K562 (cell line): ENCODE results near the gene PTH1R. TPM values are rescaled to one million over a fixed set of nuclear protein-coding genes. Genes with fewer than 3 reads are reported as not detected.
A peak's percentile ranks its signal among the peaks of the same experiment; 100 is the strongest.

ENCODE experiments used
- ATAC-seq: fragments of 200-7000 bp; cut with Tn5 transposase; 3 replicates; pipeline ENCODE4 v1.9.1; 2020; ENCODE audit warnings: moderate library complexity
- BruUV-seq: library from RNA; stranded (reverse); fragments of 400-500 nt; replicated peaks from 2 replicates; lab custom pipeline; 2021; lab: Mats Ljungman, UMichigan
- CTCF ChIA-PET: fragments of 300-600 bp; formaldehyde crosslinking; extraction: SDS; loops from one replicate; lab custom pipeline; 2021; ENCODE audit warnings: low intra/inter-chr PET ratio; lab: Yijun Ruan, JAX
- POLR2A ChIA-PET: fragments of 300-600, 350-650 bp; sonication (Branson Sonifier 250); formaldehyde crosslinking; extraction: SDS; loops from one replicate; lab custom pipeline; 2021; ENCODE audit warnings: antibody characterized with exemption, inconsistent platforms; lab: Yijun Ruan, JAX
- DNase-seq, 4 experiments: peaks; one replicate each; pipeline versions ENCODE4 v3.0.0 to v3.0.0-alpha.2; 2011 to 2018; ENCODE audit warnings: low spot score in 3 of 4, mixed read lengths in 3 of 4; ENCODE audit errors: extremely low read depth in 1 of 4
- FAIRE-seq: peaks from 2 replicates; lab custom pipeline; 2011; peaks lifted over from hg19 to GRCh38; lab: Jason Lieb, UNC
- H2AFZ ChIP-seq: 2 replicates; pipeline ENCODE4 v1.6.0; 2011; ENCODE audit warnings: low read depth, low read length, control low read depth, inconsistent platforms
- H3K27ac ChIP-seq: fragments of 200-600 bp; 3 replicates; pipeline ENCODE4 v1.8.0; 2011; ENCODE audit warnings: low read depth, mild to moderate bottlenecking, control low read depth, inconsistent platforms, low read length, moderate library complexity, mixed read lengths; ENCODE audit errors: extremely low read depth
- H3K27me3 ChIP-seq, 2 experiments: fragments of 300-600 bp in 1 of 2; 2 replicates in 1 of 2; 3 replicates in 1 of 2; pipeline versions ENCODE4 v1.6.0 to v1.8.0; 2011; ENCODE audit warnings: inconsistent platforms in 2 of 2, low read length in 2 of 2, mild to moderate bottlenecking in 1 of 2, mixed read lengths in 1 of 2, moderate library complexity in 1 of 2; ENCODE audit not compliant: control insufficient read depth in 2 of 2, insufficient read depth in 2 of 2
- H3K36me3 ChIP-seq: fragments of 300-600 bp; 3 replicates; pipeline ENCODE4 v1.8.0; 2011; ENCODE audit warnings: mild to moderate bottlenecking, low read length, inconsistent platforms; ENCODE audit not compliant: control insufficient read depth, insufficient read depth
- H3K4me1 ChIP-seq, 2 experiments: fragments of 200-600 bp in 1 of 2; replicated peaks in 1 of 2; 2 replicates in 1 of 2; 3 replicates in 1 of 2; pipeline versions ENCODE4 v1.5.1 to v1.8.0; 2011; ENCODE audit warnings: inconsistent platforms in 2 of 2, low read length in 2 of 2, mild to moderate bottlenecking in 1 of 2, mixed read lengths in 1 of 2, moderate library complexity in 1 of 2; ENCODE audit not compliant: control insufficient read depth in 2 of 2, insufficient read depth in 2 of 2
- H3K4me2 ChIP-seq: 2 replicates; pipeline ENCODE4 v1.6.1; 2011; ENCODE audit warnings: low read length, control low read depth, inconsistent platforms, mixed read lengths; ENCODE audit not compliant: insufficient read depth
- H3K4me3 ChIP-seq: fragments of 200-600 bp; sonication (generic), shearing (Covaris generic); 2 replicates; pipeline ENCODE4 v1.5.1; 2016; ENCODE audit warnings: control low read depth, inconsistent platforms
- H3K79me2 ChIP-seq: fragments of 200-600 bp; 3 replicates; pipeline ENCODE4 v1.8.0; 2011; ENCODE audit warnings: low read length, inconsistent platforms; ENCODE audit not compliant: control insufficient read depth, insufficient read depth
- H3K9ac ChIP-seq, 2 experiments: 2 replicates each; pipeline versions ENCODE4 v1.6.0 to v1.6.1; 2011; ENCODE audit warnings: low read depth in 2 of 2, low read length in 2 of 2, control low read depth in 1 of 2, inconsistent platforms in 1 of 2, mild to moderate bottlenecking in 1 of 2, mixed read lengths in 1 of 2; ENCODE audit not compliant: insufficient read depth in 1 of 2
- H3K9me1 ChIP-seq: one replicate; pipeline ENCODE4 v1.6.0; 2011; ENCODE audit warnings: inconsistent platforms, mild to moderate bottlenecking, low read length, moderate library complexity; ENCODE audit not compliant: control insufficient read depth, insufficient read depth
- H3K9me3 ChIP-seq: replicated peaks from 2 replicates; pipeline ENCODE4 v1.5.1; 2011; ENCODE audit warnings: low read depth, low read length, inconsistent platforms; ENCODE audit not compliant: control insufficient read depth, insufficient read depth
- H4K20me1 ChIP-seq: replicated peaks from 2 replicates; pipeline ENCODE4 v1.6.1; 2011; ENCODE audit warnings: low read length, inconsistent platforms, mixed read lengths; ENCODE audit not compliant: control insufficient read depth, insufficient read depth
- CREM ChIP-seq: IDR thresholded peaks from 2 replicates; pipeline ENCODE4 v1.6.1; 2014; ENCODE audit warnings: antibody characterized with exemption, low read depth
- DDX20 ChIP-seq: fragments of 450-650 bp; IDR thresholded peaks from 2 replicates; pipeline ENCODE4 v1.6.1; 2016; ENCODE audit warnings: missing genetic modification characterization, low read depth, mild to moderate bottlenecking, missing compliant biosample characterization, moderate library complexity
- ZNF12 ChIP-seq: sonication (generic); formaldehyde crosslinking; IDR thresholded peaks from 2 replicates; pipeline ENCODE4 v1.4.0; 2020; ENCODE audit warnings: mild to moderate bottlenecking, missing genetic modification reagents
- WGBS: fragments of 100-300 bp; shearing (Covaris generic); methylation state at CpG from one replicate; pipeline ENCODE4 v1.1.6; 2016; ENCODE audit warnings: low coverage, mixed read lengths; ENCODE audit not compliant: insufficient coverage; ENCODE audit errors: missing lambda C conversion rate; 5-methylcytosine and 5-hydroxymethylcytosine counted together
- in situ Hi-C: fragments of 300-500 bp; cut with MboI; formaldehyde crosslinking; loops from 4 replicates; pipeline ENCODE4 v1.15.0; 2018; ENCODE audit warnings: inconsistent platforms, mixed read lengths
- intact Hi-C: fragments of 100-400 bp; cut with micrococcal nuclease; formaldehyde crosslinking; loops from 2 replicates; pipeline ENCODE4 v1.14.2; 2022
- polyA plus RNA-seq, 8 experiments: library from polyadenylated mRNA; depleted of rRNA in 4 of 8; stranded (reverse) in 5 of 8; unstranded in 3 of 8; fragments of >200 nt; fragmentation: Nextera tagmentation in 2 of 8; fragmentation: Illumina TruSeq in 1 of 8; extraction: Ambion mirVana in 2 of 8; extraction: Trizol in 1 of 8; gene quantifications; 2 replicates each; pipeline versions ENCODE4 v1.2.1 to v1.2.3, GENCODE V29; 2011 to 2014; ENCODE audit warnings: inconsistent platforms in 1 of 8, missing spikeins in 1 of 8
- total RNA-seq, 7 experiments: library from RNA; depleted of rRNA in 6 of 7; stranded (reverse); fragments of >200 nt in 6 of 7; fragmentation: Illumina TruSeq in 2 of 7; extraction: Trizol in 2 of 7; gene quantifications; 2 replicates each; pipeline versions ENCODE4 v1.2.1 to v1.2.3, GENCODE V29; 2011 to 2021; ENCODE audit warnings: low replicate concordance in 1 of 7
- TF ChIP-seq, protein P1 (sequence below): fragments of 250-450 bp; sonication (Bioruptor Pico); IDR thresholded peaks from 2 replicates; pipeline ENCODE4 v1.5.1; 2021; ENCODE audit warnings: mild to moderate bottlenecking

PTH1R gene
- total and polyA plus RNA-seq, 9 of the 15 experiments (the other 6 are each of a cell fraction or from before 2014, with no cell fraction given) = not detected

DNA sequence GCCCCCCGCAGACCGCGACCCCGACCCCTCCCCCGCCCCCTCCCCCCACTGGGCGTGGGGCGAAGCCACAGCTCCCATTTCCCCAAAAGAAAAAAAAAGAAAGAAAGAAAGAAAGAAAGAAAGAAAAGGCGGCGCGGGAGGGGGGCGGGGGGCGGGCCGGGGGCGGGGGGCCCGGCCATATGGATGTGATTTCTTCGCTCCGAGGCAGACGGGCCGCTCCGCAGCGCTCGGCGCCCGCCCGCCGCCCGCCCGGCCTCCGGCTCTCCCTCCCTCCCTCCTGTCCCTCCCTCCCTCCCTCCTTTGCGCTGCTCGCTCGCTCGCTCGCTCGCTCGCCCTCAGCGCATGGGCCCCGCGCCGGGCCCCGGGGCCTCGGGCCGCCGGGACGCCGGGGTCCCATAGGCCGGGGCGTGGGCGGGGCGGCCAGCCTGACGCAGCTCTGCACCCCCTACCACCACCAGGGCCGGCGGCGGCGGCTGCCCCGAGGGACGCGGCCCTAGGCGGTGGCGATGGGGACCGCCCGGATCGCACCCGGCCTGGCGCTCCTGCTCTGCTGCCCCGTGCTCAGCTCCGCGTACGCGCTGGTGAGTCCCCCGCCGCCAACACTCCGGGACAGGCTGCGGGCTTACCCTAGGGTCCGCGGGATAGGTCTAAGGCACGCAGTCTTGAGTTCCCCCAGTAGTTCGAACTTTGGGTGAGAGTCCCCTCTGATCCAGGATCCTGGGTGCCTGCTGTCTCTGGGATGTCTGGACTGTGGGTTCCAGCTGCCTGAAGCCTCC lies 5.7 kb downstream of the PTH1R start:
- Histone ChIP-seq H2AFZ (no peak overlapping the region), H3K27ac (no peak overlapping the region), H3K9me1 (no peaks in the 10 kb centered on the region), H3K4me3 (no peak overlapping the region), H3K27me3 (peaks cover 46 to 70% of the 10 kb centered on the region in 2 experiments), H4K20me1 (peaks cover 20% of the 10 kb centered on the region), H3K9ac (no peak overlapping the region), H3K4me1 (peaks cover 0 to 30% of the 10 kb centered on the region in 2 experiments; a peak in 3 of 5 replicates), H3K4me2 (no peak overlapping the region), H3K79me2 (no peaks in the 10 kb centered on the region), H3K36me3 (no peaks in the 10 kb centered on the region), H3K9me3 (no peaks in the 10 kb centered on the region)
- no peak for TF ChIP-seq DDX20 (tag)
- TF ChIP-seq, protein P1, sequence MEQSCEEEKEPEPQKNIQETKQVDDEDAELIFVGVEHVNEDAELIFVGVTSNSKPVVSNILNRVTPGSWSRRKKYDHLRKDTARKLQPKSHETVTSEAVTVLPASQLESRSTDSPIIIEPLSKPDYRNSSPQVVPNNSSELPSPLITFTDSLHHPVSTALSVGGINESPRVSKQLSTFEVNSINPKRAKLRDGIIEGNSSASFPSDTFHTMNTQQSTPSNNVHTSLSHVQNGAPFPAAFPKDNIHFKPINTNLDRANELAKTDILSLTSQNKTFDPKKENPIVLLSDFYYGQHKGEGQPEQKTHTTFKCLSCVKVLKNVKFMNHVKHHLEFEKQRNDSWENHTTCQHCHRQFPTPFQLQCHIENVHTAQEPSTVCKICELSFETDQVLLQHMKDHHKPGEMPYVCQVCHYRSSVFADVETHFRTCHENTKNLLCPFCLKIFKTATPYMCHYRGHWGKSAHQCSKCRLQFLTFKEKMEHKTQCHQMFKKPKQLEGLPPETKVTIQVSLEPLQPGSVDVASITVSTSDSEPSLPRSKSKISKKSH (CRISPR knock-in tag) = no peak
- no peak for TF ChIP-seq CREM
- no peak for TF ChIP-seq ZNF12 (CRISPR knock-in tag)
- CTCF ChIA-PET = no interaction called here
- peak in 3 of 4 experiments; percentile 31 to 59 (median 59) for DNase-seq
- ATAC-seq = peak; percentile 42
- no peak for FAIRE-seq
- in situ Hi-C loops (no loop called here), intact Hi-C loops (no loop called here)
- 28% methylated on average over 30 of the region's 78 CpGs for WGBS
- no TSS peak for BruUV-seq
- POLR2A ChIA-PET = interaction anchor here (0.5 to 0.6 kb wide), 2 partner anchors 24 to 67 kb away, joined by 3 read pairs; no protein-coding TSS in a partner anchor
